Measurements from ENCODE around the gene SLC25A44.

SLC25A44 gene

GRCh38 chr1:156241926-156242325 is 48.0 kb downstream of the SLC25A44 start, which contains the start of gene BGLAP:
TSS of gene BGLAP (plus strand) at chr1:156242184. CDS start at chr1:156242232, 48 bp downstream.
- DNase-seq (ENCODE audit: low read depth), result no peak

- DNase-seq (ENCODE audit: low read depth), result no peak
These were observed 48.8 kb downstream of the SLC25A44 start for GRCh38 chr1:156242738-156243137.

- DNase-seq (ENCODE audit: low read depth), result no peak
These were observed 50.2 kb downstream of the SLC25A44 start for GRCh38 chr1:156244126-156244525.

GRCh38 chr1:156244712-156245111 is 50.8 kb downstream of the SLC25A44 start:
- DNase-seq (ENCODE audit: low read depth), result no peak

- no peak for DNase-seq (ENCODE audit: low read depth)
These were observed 51.7 kb downstream of the SLC25A44 start for GRCh38 chr1:156245451-156246232.

- DNase-seq (ENCODE audit: low read depth), result no peak
These were observed 52.4 kb downstream of the SLC25A44 start for GRCh38 chr1:156246241-156246780.

- no peak for DNase-seq (ENCODE audit: low read depth)
These were observed 53.0 kb downstream of the SLC25A44 start for GRCh38 chr1:156246781-156247459.

GRCh38 chr1:156247460-156248322 is 53.8 kb downstream of the SLC25A44 start, which contains the start of gene PAQR6:
TSS of gene PAQR6 (minus strand) at chr1:156248056. CDS start at chr1:156246731, 1,325 bp downstream.
- no peak for DNase-seq (ENCODE audit: low read depth)

- no peak for DNase-seq (ENCODE audit: low read depth)
These were observed 54.4 kb downstream of the SLC25A44 start for GRCh38 chr1:156248323-156248683.

- no peak for DNase-seq (ENCODE audit: low read depth)
These were observed 55.7 kb downstream of the SLC25A44 start for GRCh38 chr1:156249593-156249992.

- DNase-seq (ENCODE audit: low read depth), result no peak
These were observed 57.6 kb downstream of the SLC25A44 start for GRCh38 chr1:156251527-156251926.

- no peak for DNase-seq (ENCODE audit: low read depth)
These were observed 59.7 kb downstream of the SLC25A44 start for GRCh38 chr1:156253634-156254033.

- no peak for DNase-seq (ENCODE audit: low read depth)
These were observed 63.8 kb downstream of the SLC25A44 start for GRCh38 chr1:156257711-156258110.

GRCh38 chr1:156258859-156259258 is 65.0 kb downstream of the SLC25A44 start:
- no peak for DNase-seq (ENCODE audit: low read depth)

- no peak for DNase-seq (ENCODE audit: low read depth)
These were observed 65.9 kb downstream of the SLC25A44 start for GRCh38 chr1:156259805-156260204.

- no peak for DNase-seq (ENCODE audit: low read depth)
These were observed 67.0 kb downstream of the SLC25A44 start for GRCh38 chr1:156260896-156261295.

All from fibroblast of the conjunctiva (primary cell).